HL-60 (cell line): ENCODE data around the gene DSE.

Experiments used
- DNase-seq, 2 experiments: peaks; one replicate each; pipeline ENCODE4 v3.0.0-alpha.2; 2010 to 2020; ENCODE audit warnings: low read depth in 1 of 2, low spot score in 1 of 2
- H3K27ac ChIP-seq: fragments of 250-450 bp; sonication (Bioruptor Pico); replicated peaks from 2 replicates; pipeline ENCODE4 v1.5.1; 2020; ENCODE audit warnings: mild to moderate bottlenecking, moderate library complexity
- H3K27me3 ChIP-seq: fragments of 250-450 bp; sonication (Bioruptor Pico); 2 replicates; pipeline ENCODE4 v1.5.1; 2021; ENCODE audit warnings: mild to moderate bottlenecking, moderate library complexity; ENCODE audit not compliant: insufficient read depth, poor library complexity, severe bottlenecking
- H3K4me3 ChIP-seq: replicated peaks from 2 replicates; pipeline ENCODE4 v1.5.1; 2011; ENCODE audit warnings: mild to moderate bottlenecking, control low read depth, low read length; ENCODE audit not compliant: insufficient read depth
- CTCF ChIP-seq: IDR thresholded peaks from one replicate; pipeline ENCODE4 v1.5.1; 2011; ENCODE audit warnings: low read length, control low read depth, inconsistent platforms; ENCODE audit not compliant: insufficient read depth
- GABPA ChIP-seq: IDR thresholded peaks from 2 replicates; pipeline ENCODE4 v1.6.1; 2012; ENCODE audit warnings: low read depth
- POLR2AphosphoS5 ChIP-seq: IDR thresholded peaks from 2 replicates; pipeline ENCODE4 v1.6.1; 2012; ENCODE audit warnings: low read depth
- REST ChIP-seq: IDR thresholded peaks from 2 replicates; pipeline ENCODE4 v1.6.1; 2012; ENCODE audit warnings: low read depth; ENCODE audit not compliant: insufficient replicate concordance
- SPI1 ChIP-seq: IDR thresholded peaks from 2 replicates; pipeline ENCODE4 v1.6.1; 2012; ENCODE audit warnings: low read depth, mild to moderate bottlenecking, borderline replicate concordance

DSE gene

DNA sequence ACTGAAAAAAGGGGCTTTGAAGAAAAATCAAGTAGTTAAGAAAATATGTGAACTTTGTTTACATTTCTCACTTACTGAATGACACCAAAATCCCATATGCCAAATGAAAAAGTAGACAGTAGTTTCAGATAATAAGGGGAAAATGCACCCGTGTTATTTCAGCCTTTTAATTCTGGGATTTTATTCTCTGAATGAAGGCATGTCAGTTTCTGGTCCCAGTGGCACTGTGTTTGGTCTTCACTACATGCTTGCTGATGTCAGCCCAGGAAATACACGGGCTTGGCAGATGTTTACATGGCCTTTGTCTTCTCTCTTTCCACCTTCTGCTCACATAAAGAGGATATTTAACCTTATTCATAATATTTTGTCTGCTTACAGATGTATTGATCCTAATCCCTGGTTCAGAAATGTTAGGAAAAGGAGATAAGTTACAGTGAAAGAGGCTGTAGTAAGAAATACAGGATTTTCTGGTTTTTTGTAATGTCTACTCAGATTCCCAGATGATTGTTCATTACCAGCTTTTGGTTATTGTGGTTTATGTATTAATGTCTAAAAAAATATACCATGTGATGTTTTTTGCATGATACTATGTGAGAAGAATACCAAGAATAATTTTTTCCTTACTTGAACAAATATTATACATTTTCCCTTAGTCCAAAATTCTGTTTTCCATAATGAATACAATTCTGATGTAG lies 27.7 kb downstream of the DSE start:
- H3K27me3 ChIP-seq: no peaks in the 10 kb centered on the region
- TF ChIP-seq CTCF: no peak
- no peak for TF ChIP-seq REST
- TF ChIP-seq POLR2AphosphoS5: no peak
- TF ChIP-seq GABPA: no peak
- TF ChIP-seq SPI1: no peak
- no peak overlapping the region for H3K4me3 ChIP-seq
- H3K27ac ChIP-seq: no peak overlapping the region
- DNase-seq: no peak

DNA sequence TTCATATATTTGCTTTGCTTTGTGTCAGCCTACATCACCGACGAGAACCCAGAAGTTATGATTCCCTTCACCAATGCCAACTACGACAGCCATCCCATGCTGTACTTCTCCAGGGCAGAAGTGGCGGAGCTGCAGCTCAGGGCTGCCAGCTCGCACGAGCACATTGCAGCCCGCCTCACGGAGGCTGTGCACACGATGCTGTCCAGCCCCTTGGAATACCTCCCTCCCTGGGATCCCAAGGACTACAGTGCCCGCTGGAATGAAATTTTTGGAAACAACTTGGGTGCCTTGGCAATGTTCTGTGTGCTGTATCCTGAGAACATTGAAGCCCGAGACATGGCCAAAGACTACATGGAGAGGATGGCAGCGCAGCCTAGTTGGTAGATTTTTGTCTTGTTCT lies 28.5 kb downstream of the DSE start:
- TF ChIP-seq CTCF (no peak), SPI1 (no peak), REST (no peak), POLR2AphosphoS5 (no peak), GABPA (no peak)
- no peak overlapping the region for H3K27ac ChIP-seq
- no peak overlapping the region for H3K4me3 ChIP-seq
- H3K27me3 ChIP-seq: no peaks in the 10 kb centered on the region
- no peak for DNase-seq

DNA sequence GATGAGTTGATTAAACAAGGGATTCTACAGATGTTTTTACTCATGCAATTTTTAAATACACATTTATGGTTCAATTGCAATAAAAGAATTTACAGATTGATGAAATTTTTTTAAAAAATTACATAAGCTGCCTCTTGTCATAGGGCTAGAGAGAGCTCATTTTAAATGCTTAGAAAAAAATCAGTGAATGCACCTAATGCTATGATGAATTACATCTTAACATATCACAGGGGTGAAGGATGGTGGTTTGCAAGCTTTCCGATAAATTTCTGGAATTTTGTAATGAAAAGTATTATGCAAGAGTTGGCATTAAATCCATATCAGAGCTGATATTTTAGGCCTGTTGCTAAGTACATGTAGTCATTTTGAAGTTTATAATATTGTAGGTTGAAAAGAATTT lies 29.6 kb downstream of the DSE start:
- no peaks in the 10 kb centered on the region for H3K27me3 ChIP-seq
- no peak for TF ChIP-seq REST
- no peak for DNase-seq
- H3K4me3 ChIP-seq: no peak overlapping the region
- no peak overlapping the region for H3K27ac ChIP-seq
